ENCODE data around the gene TRIP13.
"Not testable (repeated sequence)": the region's sequence is repeated elsewhere in the genome, so short reads cannot be mapped to it uniquely, and the experiment has no call there.

The TRIP13 gene

GRCh38 chr5:920321-920720 is 27.6 kb downstream of the TRIP13 start:
- no peak for DNase-seq (ENCODE audit: low read depth)

GRCh38 chr5:921456-922435 is 29.1 kb downstream of the TRIP13 start:
- no peak for DNase-seq (ENCODE audit: low read depth)

- no peak for DNase-seq (ENCODE audit: low read depth)
Observed at GRCh38 chr5:922436-923280, 30.0 kb downstream of the TRIP13 start.

GRCh38 chr5:923281-923873 is 30.7 kb downstream of the TRIP13 start:
- DNase-seq (ENCODE audit: low read depth) = peak; percentile 64

GRCh38 chr5:926417-927171 is 33.9 kb downstream of the TRIP13 start:
- DNase-seq (ENCODE audit: low read depth) = no peak

- no peak for DNase-seq (ENCODE audit: low read depth)
Observed at GRCh38 chr5:927172-928015, 34.7 kb downstream of the TRIP13 start.

GRCh38 chr5:929182-929581 is 36.5 kb downstream of the TRIP13 start:
- DNase-seq (ENCODE audit: low read depth) = not testable (repeated sequence)

- no peak for DNase-seq (ENCODE audit: low read depth)
Observed at GRCh38 chr5:929596-929995, 36.9 kb downstream of the TRIP13 start.

GRCh38 chr5:930866-931265 is 38.2 kb downstream of the TRIP13 start:
- no peak for DNase-seq (ENCODE audit: low read depth)

- DNase-seq (ENCODE audit: low read depth) = no peak
Observed at GRCh38 chr5:931570-932145, 39.0 kb downstream of the TRIP13 start.

- no peak for DNase-seq (ENCODE audit: low read depth)
Observed at GRCh38 chr5:932151-932627, 39.5 kb downstream of the TRIP13 start.

GRCh38 chr5:932628-933250 is 40.1 kb downstream of the TRIP13 start:
- no peak for DNase-seq (ENCODE audit: low read depth)

GRCh38 chr5:933251-933861 is 40.7 kb downstream of the TRIP13 start:
- DNase-seq (ENCODE audit: low read depth) = no peak

GRCh38 chr5:933951-934350 is 41.3 kb downstream of the TRIP13 start:
- not testable (repeated sequence) for DNase-seq (ENCODE audit: low read depth)

- not testable (repeated sequence) for DNase-seq (ENCODE audit: low read depth)
Observed at GRCh38 chr5:934381-934967, 41.8 kb downstream of the TRIP13 start.

- peak; percentile 81 for DNase-seq (ENCODE audit: low read depth)
Observed at GRCh38 chr5:935510-936084, 42.9 kb downstream of the TRIP13 start.

GRCh38 chr5:936149-937144 is 43.8 kb downstream of the TRIP13 start:
- DNase-seq (ENCODE audit: low read depth) = no peak
